ENCODE data around the gene STX2.

Gene STX2

DNA sequence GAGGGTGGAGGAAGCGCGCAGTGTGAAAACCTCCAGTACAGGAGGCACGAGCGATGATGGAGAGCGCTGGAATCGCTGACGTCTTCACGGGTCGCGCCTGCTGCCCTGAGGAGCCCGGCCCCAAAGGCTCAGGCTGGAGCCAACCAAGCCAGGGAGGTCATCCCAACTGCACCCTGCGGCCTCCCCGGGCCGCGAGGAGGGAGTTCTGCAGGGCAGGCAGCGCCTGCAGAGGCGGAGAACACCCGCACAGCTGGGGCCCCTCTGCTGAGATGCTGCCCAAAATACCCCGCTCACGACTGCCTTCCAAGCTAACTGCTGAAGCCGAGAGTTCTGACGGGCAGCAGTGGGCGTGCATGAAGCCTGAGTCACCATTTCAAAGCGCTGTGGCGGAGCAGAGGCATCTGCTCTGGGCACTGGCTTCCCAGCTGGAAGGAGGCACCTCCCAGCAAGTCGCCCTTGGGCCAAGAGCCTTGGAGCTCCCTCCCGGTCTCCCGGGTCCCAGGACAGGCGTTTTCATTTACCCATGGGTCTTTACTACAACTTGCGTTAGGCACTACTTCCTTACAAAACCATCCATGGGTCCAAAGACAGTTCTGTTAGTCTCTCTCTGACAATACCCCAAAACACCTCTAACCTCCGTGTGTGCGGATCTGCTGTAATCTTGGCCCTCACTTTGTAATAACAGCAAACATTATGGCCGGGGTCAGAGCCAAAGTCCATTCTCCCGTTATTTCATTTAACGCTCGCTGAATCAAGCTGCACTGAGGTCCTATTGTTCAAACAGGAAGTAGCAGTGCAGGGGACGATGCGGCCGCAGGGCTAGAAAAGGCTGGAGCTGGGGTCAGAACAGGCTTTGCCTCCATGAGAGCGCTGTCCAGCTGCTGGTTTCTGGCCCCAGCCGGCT, 62.8 kb downstream of the STX2 start:
- in situ Hi-C loops (cut with MboI; ENCODE audit: low sequenced_read_pairs, unreplicated experiment) = no loop called here
- TF ChIP-seq CTCF (IDR thresholded peaks at IDR 0.05; ENCODE audit: borderline replicate concordance, control extremely low read depth, extremely low read depth, insufficient read depth, missing control alignments) = no peak
- peak; percentile 56 for DNase-seq (ENCODE audit: low spot score)

GRCh38 chr12:130770413-130771028, 68.5 kb downstream of the STX2 start:
- no peak for TF ChIP-seq CTCF (IDR thresholded peaks at IDR 0.05; ENCODE audit: borderline replicate concordance, control extremely low read depth, extremely low read depth, insufficient read depth, missing control alignments)
- in situ Hi-C loops (cut with MboI; ENCODE audit: low sequenced_read_pairs, unreplicated experiment) = no loop called here
- no peak for DNase-seq (ENCODE audit: low spot score)

- no peak for TF ChIP-seq CTCF (IDR thresholded peaks at IDR 0.05; ENCODE audit: borderline replicate concordance, control extremely low read depth, extremely low read depth, insufficient read depth, missing control alignments)
- no peak for DNase-seq (ENCODE audit: low spot score)
- in situ Hi-C loops (cut with MboI; ENCODE audit: low sequenced_read_pairs, unreplicated experiment) = loop anchor here (10.0 kb wide), 1 partner anchor 47 kb away; no protein-coding TSS in a partner anchor
These were observed 70.9 kb downstream of the STX2 start for GRCh38 chr12:130768120-130768519.

GRCh38 chr12:130766470-130766869, 72.6 kb downstream of the STX2 start:
- in situ Hi-C loops (cut with MboI; ENCODE audit: low sequenced_read_pairs, unreplicated experiment) = loop anchor here (10.0 kb wide), 1 partner anchor 48 kb away; no protein-coding TSS in a partner anchor
- TF ChIP-seq CTCF (IDR thresholded peaks at IDR 0.05; ENCODE audit: borderline replicate concordance, control extremely low read depth, extremely low read depth, insufficient read depth, missing control alignments) = no peak
- DNase-seq (ENCODE audit: low spot score) = no peak

GRCh38 chr12:130765186-130765659, 73.8 kb downstream of the STX2 start:
- TF ChIP-seq CTCF (IDR thresholded peaks at IDR 0.05; ENCODE audit: borderline replicate concordance, control extremely low read depth, extremely low read depth, insufficient read depth, missing control alignments) = no peak
- no peak for DNase-seq (ENCODE audit: low spot score)
- in situ Hi-C loops (cut with MboI; ENCODE audit: low sequenced_read_pairs, unreplicated experiment) = loop anchor here (10.0 kb wide), 1 partner anchor 50 kb away; no protein-coding TSS in a partner anchor

DNA sequence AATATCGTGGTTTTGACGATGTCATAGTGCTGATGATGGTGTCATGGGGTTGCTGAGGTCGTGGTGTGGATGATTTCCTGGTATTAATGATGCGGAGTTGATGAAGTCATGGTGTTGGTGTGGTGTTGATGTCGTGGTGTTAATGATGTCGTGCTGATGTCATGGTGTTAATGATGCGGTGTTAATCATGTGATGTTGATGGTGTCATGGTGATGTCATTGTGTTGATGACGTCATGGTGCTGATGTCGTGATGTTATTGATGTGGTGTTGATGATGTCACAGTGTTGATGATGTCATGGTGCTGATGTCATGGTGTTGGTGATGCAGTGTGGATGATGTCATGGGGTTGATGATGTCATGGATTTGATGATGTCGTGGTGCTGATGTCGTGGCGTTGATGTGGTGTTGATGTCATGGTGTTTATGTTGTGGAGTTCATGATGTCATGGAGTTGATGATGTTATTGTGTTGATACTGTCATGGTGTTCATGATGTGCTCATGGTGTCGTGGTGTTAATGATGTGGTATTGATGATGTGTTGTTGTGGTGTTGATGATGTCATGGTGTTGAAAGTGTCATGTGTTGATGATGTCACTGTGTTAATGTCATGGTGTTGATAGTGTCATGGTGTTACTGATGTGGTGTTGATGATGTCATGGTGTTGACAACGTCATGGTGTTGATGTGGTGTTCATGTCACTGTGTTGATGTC, 74.4 kb downstream of the STX2 start:
- in situ Hi-C loops (cut with MboI; ENCODE audit: low sequenced_read_pairs, unreplicated experiment) = loop anchor here (10.0 kb wide), 1 partner anchor 50 kb away; no protein-coding TSS in a partner anchor
- no peak for TF ChIP-seq CTCF (IDR thresholded peaks at IDR 0.05; ENCODE audit: borderline replicate concordance, control extremely low read depth, extremely low read depth, insufficient read depth, missing control alignments)
- DNase-seq (ENCODE audit: low spot score) = no peak

Data from GM13976 (cell line).